SK-N-SH treated with all-trans-retinoic acid at 6 μM for 48 hours (cell line): ENCODE results near the gene RXFP4.

Source experiments
- ATAC-seq: fragments of 200-7000 bp; cut with Tn5 transposase; 3 replicates; pipeline ENCODE4 v1.9.1; 2020; ENCODE audit warnings: mild to moderate bottlenecking, moderate library complexity
- ARNTL ChIP-seq: fragments of 450-650 bp; formaldehyde crosslinking; IDR thresholded peaks from 2 replicates; pipeline ENCODE4 v1.5.0; 2020; ENCODE audit warnings: low read depth, mild to moderate bottlenecking, moderate library complexity, borderline replicate concordance
- BACH2 ChIP-seq: fragments of 250-450 bp; sonication (Bioruptor Pico); IDR thresholded peaks from 2 replicates; pipeline ENCODE4 v1.9.0; 2021; ENCODE audit warnings: mild to moderate bottlenecking, borderline replicate concordance
- CSDC2 ChIP-seq: fragments of 250-450 bp; sonication (Bioruptor Pico); IDR thresholded peaks from 2 replicates; pipeline ENCODE4 v1.5.0; 2020; ENCODE audit warnings: mild to moderate bottlenecking, moderate library complexity
- ESRRG ChIP-seq: fragments of 250-450 bp; sonication (Bioruptor Pico); IDR thresholded peaks from 2 replicates; pipeline ENCODE4 v1.6.1; 2021; ENCODE audit warnings: mild to moderate bottlenecking
- GLIS3 ChIP-seq: fragments of 250-450 bp; sonication (Bioruptor Pico); IDR thresholded peaks from 2 replicates; pipeline ENCODE4 v1.5.0; 2020; ENCODE audit warnings: mild to moderate bottlenecking, moderate library complexity
- ISL1 ChIP-seq: fragments of 250-450 bp; sonication (Bioruptor Pico); IDR thresholded peaks from 2 replicates; pipeline ENCODE4 v2.1.2; 2022; ENCODE audit warnings: mild to moderate bottlenecking, moderate library complexity
- OSR1 ChIP-seq: fragments of 250-450 bp; sonication (Bioruptor Pico); IDR thresholded peaks from 2 replicates; pipeline ENCODE4 v1.8.0; 2022; ENCODE audit warnings: moderate library complexity, mild to moderate bottlenecking, inconsistent platforms
- PPARA ChIP-seq: fragments of 250-450 bp; sonication (Bioruptor Pico); IDR thresholded peaks from 2 replicates; pipeline ENCODE4 v1.5.0; 2020; ENCODE audit warnings: mild to moderate bottlenecking, borderline replicate concordance
- RARB ChIP-seq: fragments of 250-450 bp; sonication (Bioruptor Pico); IDR thresholded peaks from 2 replicates; pipeline ENCODE4 v1.8.0; 2021; ENCODE audit warnings: mild to moderate bottlenecking, moderate library complexity
- SNAI2 ChIP-seq: fragments of 250-450 bp; sonication (Bioruptor Pico); IDR thresholded peaks from 2 replicates; pipeline ENCODE4 v1.5.0; 2020; ENCODE audit warnings: mild to moderate bottlenecking, moderate library complexity
- TOX ChIP-seq: fragments of 250-450 bp; sonication (Bioruptor Pico); IDR thresholded peaks from 2 replicates; pipeline ENCODE4 v1.8.0; 2021; ENCODE audit warnings: mild to moderate bottlenecking, moderate library complexity, borderline replicate concordance
- ZC3H10 ChIP-seq: fragments of 250-450 bp; sonication (Bioruptor Pico); IDR thresholded peaks from 2 replicates; pipeline ENCODE4 v1.5.1; 2021; ENCODE audit warnings: mild to moderate bottlenecking, moderate library complexity
- ZFP3 ChIP-seq: fragments of 250-450 bp; sonication (Bioruptor Pico); IDR thresholded peaks from 2 replicates; pipeline ENCODE4 v1.5.0; 2020; ENCODE audit warnings: mild to moderate bottlenecking, moderate library complexity
- ZNF565 ChIP-seq: fragments of 450-650 bp; formaldehyde crosslinking; conservative IDR thresholded peaks from 2 replicates; pipeline ENCODE4 v1.5.0; 2020; ENCODE audit warnings: low read depth, mild to moderate bottlenecking, moderate library complexity
- ZNF70 ChIP-seq: fragments of 450-650 bp; formaldehyde crosslinking; IDR thresholded peaks from 2 replicates; pipeline ENCODE4 v1.5.0; 2020; ENCODE audit warnings: mild to moderate bottlenecking, moderate library complexity
- ZNF8 ChIP-seq: fragments of 450-650 bp; formaldehyde crosslinking; IDR thresholded peaks from 2 replicates; pipeline ENCODE4 v1.5.0; 2020; ENCODE audit warnings: mild to moderate bottlenecking, moderate library complexity
- TF ChIP-seq, protein P1 (sequence below): fragments of 250-450 bp; sonication (Bioruptor Pico); IDR thresholded peaks from 2 replicates; pipeline ENCODE4 v1.8.0; 2021; ENCODE audit warnings: low read depth, mild to moderate bottlenecking, moderate library complexity, borderline replicate concordance
- TF ChIP-seq, protein P2 (sequence below): fragments of 250-450 bp; sonication (Bioruptor Pico); IDR thresholded peaks from 2 replicates; pipeline ENCODE4 v1.5.1; 2020; ENCODE audit warnings: low read depth, mild to moderate bottlenecking, moderate library complexity
- TF ChIP-seq, protein P3 (sequence below): fragments of 250-450 bp; sonication (Bioruptor Pico); IDR thresholded peaks from 2 replicates; pipeline ENCODE4 v1.8.0; 2020; ENCODE audit warnings: mild to moderate bottlenecking, moderate library complexity, borderline replicate concordance
- TF ChIP-seq, protein P4 (sequence below): fragments of 250-450 bp; sonication (Bioruptor Pico); IDR thresholded peaks from 2 replicates; pipeline ENCODE4 v1.5.1; 2021; ENCODE audit warnings: mild to moderate bottlenecking, moderate library complexity
- TF ChIP-seq, protein P5 (sequence below): fragments of 250-450 bp; sonication (Bioruptor Pico); IDR thresholded peaks from 2 replicates; pipeline ENCODE4 v1.5.0; 2020; ENCODE audit warnings: mild to moderate bottlenecking, moderate library complexity

Gene RXFP4

DNA sequence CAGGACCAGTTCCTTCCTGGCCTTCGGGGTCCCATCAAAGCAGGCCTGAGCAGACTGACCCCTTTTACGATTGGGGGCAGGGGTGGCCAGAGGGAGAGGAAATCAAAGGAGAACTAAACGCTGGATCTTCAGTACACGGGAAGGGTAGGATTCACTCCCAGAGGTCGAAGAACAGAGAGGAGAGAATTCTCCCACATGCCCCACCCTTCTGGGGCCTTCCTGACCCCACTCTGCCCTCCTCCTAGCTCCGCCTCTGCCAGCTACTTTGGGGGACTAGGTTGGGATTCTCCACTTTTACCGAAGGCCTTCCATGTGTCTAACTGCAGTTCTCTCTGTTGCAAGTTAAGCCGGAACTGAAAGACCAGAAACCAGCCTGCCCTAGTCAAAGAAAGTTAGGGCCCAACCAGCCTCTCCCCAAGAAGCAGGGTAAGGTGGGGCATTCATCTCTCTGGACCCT, 37.6 kb downstream of the RXFP4 start:
- TF ChIP-seq ZFP3 (CRISPR knock-in tag), result no peak
- TF ChIP-seq, protein P1, sequence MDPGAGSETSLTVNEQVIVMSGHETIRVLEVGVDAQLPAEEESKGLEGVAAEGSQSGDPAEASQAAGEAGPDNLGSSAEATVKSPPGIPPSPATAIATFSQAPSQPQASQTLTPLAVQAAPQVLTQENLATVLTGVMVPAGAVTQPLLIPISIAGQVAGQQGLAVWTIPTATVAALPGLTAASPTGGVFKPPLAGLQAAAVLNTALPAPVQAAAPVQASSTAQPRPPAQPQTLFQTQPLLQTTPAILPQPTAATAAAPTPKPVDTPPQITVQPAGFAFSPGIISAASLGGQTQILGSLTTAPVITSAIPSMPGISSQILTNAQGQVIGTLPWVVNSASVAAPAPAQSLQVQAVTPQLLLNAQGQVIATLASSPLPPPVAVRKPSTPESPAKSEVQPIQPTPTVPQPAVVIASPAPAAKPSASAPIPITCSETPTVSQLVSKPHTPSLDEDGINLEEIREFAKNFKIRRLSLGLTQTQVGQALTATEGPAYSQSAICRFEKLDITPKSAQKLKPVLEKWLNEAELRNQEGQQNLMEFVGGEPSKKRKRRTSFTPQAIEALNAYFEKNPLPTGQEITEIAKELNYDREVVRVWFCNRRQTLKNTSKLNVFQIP (CRISPR knock-in tag), result no peak
- TF ChIP-seq, protein P2, sequence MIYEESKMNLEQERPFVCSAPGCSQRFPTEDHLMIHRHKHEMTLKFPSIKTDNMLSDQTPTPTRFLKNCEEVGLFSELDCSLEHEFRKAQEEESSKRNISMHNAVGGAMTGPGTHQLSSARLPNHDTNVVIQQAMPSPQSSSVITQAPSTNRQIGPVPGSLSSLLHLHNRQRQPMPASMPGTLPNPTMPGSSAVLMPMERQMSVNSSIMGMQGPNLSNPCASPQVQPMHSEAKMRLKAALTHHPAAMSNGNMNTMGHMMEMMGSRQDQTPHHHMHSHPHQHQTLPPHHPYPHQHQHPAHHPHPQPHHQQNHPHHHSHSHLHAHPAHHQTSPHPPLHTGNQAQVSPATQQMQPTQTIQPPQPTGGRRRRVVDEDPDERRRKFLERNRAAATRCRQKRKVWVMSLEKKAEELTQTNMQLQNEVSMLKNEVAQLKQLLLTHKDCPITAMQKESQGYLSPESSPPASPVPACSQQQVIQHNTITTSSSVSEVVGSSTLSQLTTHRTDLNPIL (CRISPR knock-in tag), result no peak

DNA sequence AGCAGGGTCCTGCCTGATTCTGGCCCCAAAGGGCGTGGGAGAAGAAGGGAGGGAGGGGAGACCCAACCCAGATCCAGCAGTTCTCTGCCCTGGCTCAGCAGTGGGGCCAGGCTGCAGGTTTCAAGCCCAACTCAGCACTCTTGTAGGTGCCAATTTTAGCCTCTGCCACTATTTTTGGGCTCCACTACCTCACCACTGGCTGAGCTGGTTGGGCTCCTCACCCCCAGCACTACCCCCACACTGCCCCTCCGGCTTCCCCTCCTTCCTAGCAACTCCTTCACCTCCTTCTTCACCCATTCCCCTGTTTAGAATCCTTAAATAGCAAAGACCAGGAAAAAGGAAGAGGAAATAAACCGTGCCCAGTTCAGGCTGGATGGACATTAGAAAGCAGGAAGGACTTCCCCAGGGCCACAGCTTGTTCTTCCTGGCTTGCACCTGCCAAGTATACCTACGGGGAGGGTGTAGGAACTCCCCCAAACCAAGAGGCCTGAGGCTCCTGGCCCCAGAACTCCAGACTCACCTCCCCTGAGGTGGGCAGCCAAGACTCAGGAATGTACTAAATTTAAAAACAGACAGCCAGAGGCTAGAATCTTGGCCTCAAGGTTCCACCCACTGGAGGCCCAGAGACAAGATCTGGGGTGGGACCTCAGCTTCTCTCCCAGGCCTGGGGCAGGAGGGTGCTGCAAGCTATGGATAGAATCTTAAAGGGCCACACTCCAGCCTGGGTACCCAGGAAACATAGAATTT, 38.3 kb downstream of the RXFP4 start:
- ATAC-seq, result no peak

More for the DNA sequence above, 37.6 kb downstream of the RXFP4 start:
- peak; percentile 9; the same call in 2 of the 3 replicates for ATAC-seq

DNA sequence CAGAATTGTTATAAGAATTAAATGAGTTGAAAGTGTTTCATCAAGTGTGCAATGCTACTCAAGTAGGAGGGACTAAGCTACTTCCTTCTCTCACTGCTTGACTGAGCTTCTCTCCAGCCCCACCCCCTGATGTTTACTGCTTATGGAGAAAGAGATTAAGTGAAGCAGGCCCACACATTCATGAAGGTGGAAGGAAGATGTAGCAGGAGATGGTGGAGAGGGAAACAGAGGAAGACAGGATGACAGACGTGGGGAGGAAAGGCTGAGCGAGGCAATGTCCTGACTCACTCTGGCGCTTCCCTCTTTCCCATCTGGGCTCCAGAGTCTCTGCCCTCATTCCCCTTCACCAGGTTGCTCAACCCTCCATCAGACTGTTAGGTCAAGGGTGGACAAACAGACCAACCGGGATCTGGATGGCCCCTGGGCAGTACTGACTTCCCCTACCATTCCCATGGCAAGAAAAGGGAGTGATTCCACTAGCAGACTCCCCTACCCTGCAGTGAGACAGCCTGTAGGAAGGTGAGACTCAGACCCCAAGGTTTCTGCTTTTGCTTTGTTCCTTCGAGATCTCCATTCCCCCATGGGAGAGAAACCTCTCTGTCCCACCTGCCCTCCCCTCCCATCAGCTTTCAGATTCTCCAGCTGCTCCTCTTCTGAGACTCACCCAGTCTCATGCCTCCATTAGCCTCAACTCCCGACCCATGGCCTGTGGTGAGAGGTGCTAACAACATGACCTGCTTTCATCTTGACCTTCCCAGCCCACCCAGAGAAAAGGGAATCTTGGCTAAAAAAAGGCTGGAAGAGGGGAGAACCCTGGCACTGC, 40.0 kb downstream of the RXFP4 start:
- ATAC-seq, result no peak
- TF ChIP-seq ZNF70 (no peak), SNAI2 (no peak), OSR1 (CRISPR knock-in tag) (no peak), ARNTL (no peak), ZNF8 (CRISPR knock-in tag) (no peak), ZC3H10 (CRISPR knock-in tag) (no peak), CSDC2 (CRISPR knock-in tag) (no peak), BACH2 (CRISPR knock-in tag) (no peak), ZNF565 (CRISPR knock-in tag) (no peak), RARB (CRISPR knock-in tag) (no peak), ESRRG (CRISPR knock-in tag) (no peak), TOX (CRISPR knock-in tag) (no peak), GLIS3 (CRISPR knock-in tag) (no peak), PPARA (CRISPR knock-in tag) (no peak), ISL1 (CRISPR knock-in tag) (no peak), ZFP3 (CRISPR knock-in tag) (no peak)
- TF ChIP-seq, protein P3, sequence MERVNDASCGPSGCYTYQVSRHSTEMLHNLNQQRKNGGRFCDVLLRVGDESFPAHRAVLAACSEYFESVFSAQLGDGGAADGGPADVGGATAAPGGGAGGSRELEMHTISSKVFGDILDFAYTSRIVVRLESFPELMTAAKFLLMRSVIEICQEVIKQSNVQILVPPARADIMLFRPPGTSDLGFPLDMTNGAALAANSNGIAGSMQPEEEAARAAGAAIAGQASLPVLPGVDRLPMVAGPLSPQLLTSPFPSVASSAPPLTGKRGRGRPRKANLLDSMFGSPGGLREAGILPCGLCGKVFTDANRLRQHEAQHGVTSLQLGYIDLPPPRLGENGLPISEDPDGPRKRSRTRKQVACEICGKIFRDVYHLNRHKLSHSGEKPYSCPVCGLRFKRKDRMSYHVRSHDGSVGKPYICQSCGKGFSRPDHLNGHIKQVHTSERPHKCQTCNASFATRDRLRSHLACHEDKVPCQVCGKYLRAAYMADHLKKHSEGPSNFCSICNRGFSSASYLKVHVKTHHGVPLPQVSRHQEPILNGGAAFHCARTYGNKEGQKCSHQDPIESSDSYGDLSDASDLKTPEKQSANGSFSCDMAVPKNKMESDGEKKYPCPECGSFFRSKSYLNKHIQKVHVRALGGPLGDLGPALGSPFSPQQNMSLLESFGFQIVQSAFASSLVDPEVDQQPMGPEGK (CRISPR knock-in tag), result no peak
- TF ChIP-seq, protein P2 (CRISPR knock-in tag), result no peak
- TF ChIP-seq, protein P4, sequence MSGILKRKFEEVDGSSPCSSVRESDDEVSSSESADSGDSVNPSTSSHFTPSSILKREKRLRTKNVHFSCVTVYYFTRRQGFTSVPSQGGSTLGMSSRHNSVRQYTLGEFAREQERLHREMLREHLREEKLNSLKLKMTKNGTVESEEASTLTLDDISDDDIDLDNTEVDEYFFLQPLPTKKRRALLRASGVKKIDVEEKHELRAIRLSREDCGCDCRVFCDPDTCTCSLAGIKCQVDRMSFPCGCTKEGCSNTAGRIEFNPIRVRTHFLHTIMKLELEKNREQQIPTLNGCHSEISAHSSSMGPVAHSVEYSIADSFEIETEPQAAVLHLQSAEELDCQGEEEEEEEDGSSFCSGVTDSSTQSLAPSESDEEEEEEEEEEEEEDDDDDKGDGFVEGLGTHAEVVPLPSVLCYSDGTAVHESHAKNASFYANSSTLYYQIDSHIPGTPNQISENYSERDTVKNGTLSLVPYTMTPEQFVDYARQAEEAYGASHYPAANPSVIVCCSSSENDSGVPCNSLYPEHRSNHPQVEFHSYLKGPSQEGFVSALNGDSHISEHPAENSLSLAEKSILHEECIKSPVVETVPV, result no peak
- TF ChIP-seq, protein P5, sequence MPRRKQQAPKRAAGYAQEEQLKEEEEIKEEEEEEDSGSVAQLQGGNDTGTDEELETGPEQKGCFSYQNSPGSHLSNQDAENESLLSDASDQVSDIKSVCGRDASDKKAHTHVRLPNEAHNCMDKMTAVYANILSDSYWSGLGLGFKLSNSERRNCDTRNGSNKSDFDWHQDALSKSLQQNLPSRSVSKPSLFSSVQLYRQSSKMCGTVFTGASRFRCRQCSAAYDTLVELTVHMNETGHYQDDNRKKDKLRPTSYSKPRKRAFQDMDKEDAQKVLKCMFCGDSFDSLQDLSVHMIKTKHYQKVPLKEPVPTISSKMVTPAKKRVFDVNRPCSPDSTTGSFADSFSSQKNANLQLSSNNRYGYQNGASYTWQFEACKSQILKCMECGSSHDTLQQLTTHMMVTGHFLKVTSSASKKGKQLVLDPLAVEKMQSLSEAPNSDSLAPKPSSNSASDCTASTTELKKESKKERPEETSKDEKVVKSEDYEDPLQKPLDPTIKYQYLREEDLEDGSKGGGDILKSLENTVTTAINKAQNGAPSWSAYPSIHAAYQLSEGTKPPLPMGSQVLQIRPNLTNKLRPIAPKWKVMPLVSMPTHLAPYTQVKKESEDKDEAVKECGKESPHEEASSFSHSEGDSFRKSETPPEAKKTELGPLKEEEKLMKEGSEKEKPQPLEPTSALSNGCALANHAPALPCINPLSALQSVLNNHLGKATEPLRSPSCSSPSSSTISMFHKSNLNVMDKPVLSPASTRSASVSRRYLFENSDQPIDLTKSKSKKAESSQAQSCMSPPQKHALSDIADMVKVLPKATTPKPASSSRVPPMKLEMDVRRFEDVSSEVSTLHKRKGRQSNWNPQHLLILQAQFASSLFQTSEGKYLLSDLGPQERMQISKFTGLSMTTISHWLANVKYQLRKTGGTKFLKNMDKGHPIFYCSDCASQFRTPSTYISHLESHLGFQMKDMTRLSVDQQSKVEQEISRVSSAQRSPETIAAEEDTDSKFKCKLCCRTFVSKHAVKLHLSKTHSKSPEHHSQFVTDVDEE (CRISPR knock-in tag), result no peak

More for the DNA sequence above, 38.3 kb downstream of the RXFP4 start:
- TF ChIP-seq, protein P5 (CRISPR knock-in tag), result no peak
- TF ChIP-seq, all 23 proteins: peak for 0
